SK-N-MC (cell line): Measurements from ENCODE around the gene IGIP.

ENCODE experiments used
- DNase-seq: peaks from one replicate; pipeline ENCODE4 v3.0.0-alpha.2; 2011; ENCODE audit warnings: low read depth, low spot score
- H3K27ac ChIP-seq: fragments of 200-600 bp; sonication (generic); 2 replicates; pipeline ENCODE4 v1.5.1; 2016; ENCODE audit warnings: mixed run types
- H3K36me3 ChIP-seq: fragments of 200-600 bp; sonication (generic); 2 replicates; pipeline ENCODE4 v1.6.1; 2017; ENCODE audit warnings: antibody characterized with exemption, low read length, mixed read lengths; ENCODE audit not compliant: insufficient read depth
- H3K4me3 ChIP-seq: fragments of 200-600 bp; sonication (generic); 2 replicates; pipeline ENCODE4 v1.5.1; 2016
- H3K9ac ChIP-seq: fragments of 200-600 bp; sonication (generic); 2 replicates; pipeline ENCODE4 v1.8.0; 2017; ENCODE audit warnings: mixed run types, mixed read lengths; ENCODE audit not compliant: insufficient read length
- H3K9me3 ChIP-seq: fragments of 200-600 bp; sonication (generic); 2 replicates; pipeline ENCODE4 v1.6.1; 2017; ENCODE audit warnings: low read depth, mild to moderate bottlenecking, antibody characterized with exemption, low read length, moderate library complexity, mixed read lengths
- EZH2 ChIP-seq: fragments of 200-600 bp; sonication (generic); IDR thresholded peaks from one replicate; pipeline ENCODE4 v1.6.1; 2017; ENCODE audit warnings: antibody characterized with exemption
- FOXP2 ChIP-seq: optimal IDR thresholded peaks from 2 replicates; pipeline ENCODE3; 2011; ENCODE audit warnings: mild to moderate bottlenecking, moderate library complexity; ENCODE audit not compliant: insufficient read depth; ENCODE audit errors: extremely low read length, control extremely low read depth
- POLR2AphosphoS5 ChIP-seq: IDR thresholded peaks from 2 replicates; pipeline ENCODE4 v1.6.1; 2012; ENCODE audit warnings: mild to moderate bottlenecking, low read depth, low read length, borderline replicate concordance

IGIP gene

GRCh38 chr5:140162275-140162674 lies 36.5 kb downstream of the IGIP start:
- H3K4me3 ChIP-seq: no peak overlapping the region
- H3K36me3 ChIP-seq: no peaks in the 10 kb centered on the region
- H3K9me3 ChIP-seq: no peaks in the 10 kb centered on the region
- no peak overlapping the region for H3K27ac ChIP-seq
- DNase-seq: no peak
- no peak overlapping the region for H3K9ac ChIP-seq
- no peak for TF ChIP-seq POLR2AphosphoS5
- TF ChIP-seq EZH2: no peak
- TF ChIP-seq FOXP2: no peak

- DNase-seq: no peak
- no peak overlapping the region for H3K9ac ChIP-seq
- TF ChIP-seq EZH2 (no peak), POLR2AphosphoS5 (no peak), FOXP2 (no peak)
Observed at GRCh38 chr5:140162781-140163180, 37.0 kb downstream of the IGIP start.

GRCh38 chr5:140165101-140165922 lies 39.6 kb downstream of the IGIP start:
- Histone ChIP-seq H3K9me3 (no peaks in the 10 kb centered on the region), H3K27ac (no peak overlapping the region), H3K9ac (no peak overlapping the region), H3K36me3 (no peaks in the 10 kb centered on the region), H3K4me3 (no peak overlapping the region)
- TF ChIP-seq POLR2AphosphoS5: no peak
- no peak for TF ChIP-seq EZH2
- no peak for TF ChIP-seq FOXP2
- no peak for DNase-seq

More at GRCh38 chr5:140162781-140163180, 37.0 kb downstream of the IGIP start:
- H3K9me3 ChIP-seq: no peaks in the 10 kb centered on the region
- no peaks in the 10 kb centered on the region for H3K36me3 ChIP-seq
- H3K4me3 ChIP-seq: no peak overlapping the region
- H3K27ac ChIP-seq: no peak overlapping the region

GRCh38 chr5:140165923-140166270 lies 40.2 kb downstream of the IGIP start:
- TF ChIP-seq FOXP2 (no peak), EZH2 (no peak), POLR2AphosphoS5 (no peak)
- no peak overlapping the region for H3K9ac ChIP-seq
- no peak for DNase-seq
- H3K4me3 ChIP-seq: no peak overlapping the region
- H3K9me3 ChIP-seq: no peaks in the 10 kb centered on the region
- H3K36me3 ChIP-seq: no peaks in the 10 kb centered on the region
- H3K27ac ChIP-seq: no peak overlapping the region

- no peak for TF ChIP-seq EZH2
- no peak for TF ChIP-seq POLR2AphosphoS5
- no peak for TF ChIP-seq FOXP2
- H3K9me3 ChIP-seq: no peaks in the 10 kb centered on the region
- H3K27ac ChIP-seq: no peak overlapping the region
- no peak overlapping the region for H3K9ac ChIP-seq
- H3K36me3 ChIP-seq: no peaks in the 10 kb centered on the region
- DNase-seq: no peak
- no peak overlapping the region for H3K4me3 ChIP-seq
Observed at GRCh38 chr5:140166911-140167310, 41.2 kb downstream of the IGIP start.

- Histone ChIP-seq H3K9ac (no peak overlapping the region), H3K9me3 (no peaks in the 10 kb centered on the region), H3K4me3 (no peak overlapping the region), H3K27ac (no peak overlapping the region), H3K36me3 (no peaks in the 10 kb centered on the region)
- DNase-seq: no peak
- TF ChIP-seq POLR2AphosphoS5 (no peak), FOXP2 (no peak), EZH2 (no peak)
Observed at GRCh38 chr5:140168371-140168770, 42.6 kb downstream of the IGIP start.

- Histone ChIP-seq H3K36me3 (no peaks in the 10 kb centered on the region), H3K9ac (no peak overlapping the region), H3K27ac (no peak overlapping the region), H3K4me3 (no peak overlapping the region), H3K9me3 (no peaks in the 10 kb centered on the region)
- no peak for DNase-seq
- no peak for TF ChIP-seq FOXP2
- no peak for TF ChIP-seq EZH2
- TF ChIP-seq POLR2AphosphoS5: no peak
Observed at GRCh38 chr5:140169410-140169809, 43.7 kb downstream of the IGIP start.

GRCh38 chr5:140172483-140172882 lies 46.7 kb downstream of the IGIP start:
- H3K9ac ChIP-seq: no peak overlapping the region
- no peak for DNase-seq
- H3K36me3 ChIP-seq: no peaks in the 10 kb centered on the region
- no peak for TF ChIP-seq EZH2
- no peak for TF ChIP-seq POLR2AphosphoS5
- no peak for TF ChIP-seq FOXP2
- no peak overlapping the region for H3K4me3 ChIP-seq
- H3K9me3 ChIP-seq: no peaks in the 10 kb centered on the region
- no peak overlapping the region for H3K27ac ChIP-seq
